GM23338 (cell line): Measurements from ENCODE around the gene ACTBL2. TPM values are rescaled to one million over a fixed set of nuclear protein-coding genes. Genes with fewer than 3 reads are reported as not detected.

ENCODE experiments used
- ATAC-seq: fragments of 200-7000 bp; cut with Tn5 transposase; 3 replicates; pipeline ENCODE4 v1.9.1; 2020
- DNase-seq: peaks from one replicate; pipeline ENCODE4 v3.0.0-alpha.2; 2015; ENCODE audit warnings: low spot score
- H2AFZ ChIP-seq: fragments of 200-600 bp; sonication (generic); 2 replicates; pipeline ENCODE4 v1.8.0; 2016; ENCODE audit warnings: antibody characterized with exemption, mild to moderate bottlenecking, moderate library complexity
- H3F3A ChIP-seq: fragments of 200-600 bp; sonication (generic); replicated peaks from 2 replicates; pipeline ENCODE4 v1.8.0; 2017; ENCODE audit warnings: antibody characterized with exemption, mixed run types, low read depth
- H3K27ac ChIP-seq: fragments of 200-600 bp; sonication (generic); 2 replicates; pipeline ENCODE4 v1.6.1; 2016; ENCODE audit warnings: low read depth
- H3K27me3 ChIP-seq: fragments of 200-600 bp; sonication (generic); 2 replicates; pipeline ENCODE4 v1.8.0; 2016; ENCODE audit warnings: mild to moderate bottlenecking, mixed run types, moderate library complexity; ENCODE audit not compliant: insufficient read depth
- H3K36me3 ChIP-seq: fragments of 200-600 bp; sonication (generic); 2 replicates; pipeline ENCODE4 v1.8.0; 2016; ENCODE audit warnings: mild to moderate bottlenecking; ENCODE audit not compliant: insufficient read depth
- H3K4me1 ChIP-seq: fragments of 200-600 bp; sonication (generic); 2 replicates; pipeline ENCODE4 v1.8.0; 2016; ENCODE audit warnings: mild to moderate bottlenecking, moderate library complexity; ENCODE audit not compliant: insufficient read depth
- H3K4me2 ChIP-seq: fragments of 200-600 bp; sonication (generic); 2 replicates; pipeline ENCODE4 v1.7.1; 2017; ENCODE audit warnings: mixed run types
- H3K4me3 ChIP-seq: fragments of 200-600 bp; sonication (generic); 2 replicates; pipeline ENCODE4 v1.6.1; 2016; ENCODE audit warnings: mixed run types
- H3K79me2 ChIP-seq: fragments of 200-600 bp; sonication (generic); replicated peaks from 2 replicates; pipeline ENCODE4 v1.8.0; 2017; ENCODE audit warnings: mild to moderate bottlenecking; ENCODE audit not compliant: insufficient read depth
- H3K9me2 ChIP-seq: fragments of 200-600 bp; sonication (generic); 2 replicates; pipeline ENCODE4 v1.8.0; 2017; ENCODE audit not compliant: insufficient read depth
- H4K20me1 ChIP-seq: fragments of 200-600 bp; sonication (generic); replicated peaks from 2 replicates; pipeline ENCODE4 v1.8.0; 2017; ENCODE audit warnings: mild to moderate bottlenecking; ENCODE audit not compliant: insufficient read depth
- H3K27ac Mint-ChIP-seq: 2 replicates; pipeline ENCODE4 v1.8.0; 2020; ENCODE audit warnings: inconsistent platforms, mild to moderate bottlenecking, moderate library complexity, mixed read lengths
- H3K27me3 Mint-ChIP-seq: 3 replicates; pipeline ENCODE4 v1.8.0; 2022; ENCODE audit warnings: low read depth, mild to moderate bottlenecking, moderate library complexity, mixed read lengths, inconsistent platforms; ENCODE audit not compliant: insufficient read depth, poor library complexity
- H3K36me3 Mint-ChIP-seq: 3 replicates; pipeline ENCODE4 v1.8.0; 2021; ENCODE audit warnings: low read depth, mild to moderate bottlenecking, inconsistent platforms, moderate library complexity, mixed read lengths
- H3K4me1 Mint-ChIP-seq: 3 replicates; pipeline ENCODE4 v1.8.0; 2020; ENCODE audit warnings: mild to moderate bottlenecking, inconsistent platforms, mixed read lengths
- H3K4me3 Mint-ChIP-seq: 3 replicates; pipeline ENCODE4 v1.8.0; 2021; ENCODE audit warnings: moderate library complexity, mild to moderate bottlenecking, inconsistent platforms, mixed read lengths
- H3K9me3 Mint-ChIP-seq: 3 replicates; pipeline ENCODE4 v1.8.0; 2020; ENCODE audit warnings: moderate library complexity, mild to moderate bottlenecking, inconsistent platforms, mixed read lengths
- CREB1 ChIP-seq: fragments of 250-450 bp; sonication (Bioruptor Pico); IDR thresholded peaks from 2 replicates; pipeline ENCODE4 v1.5.0; 2020; ENCODE audit warnings: low read depth, mild to moderate bottlenecking, moderate library complexity
- EZH2 ChIP-seq: fragments of 200-600 bp; sonication (generic); IDR thresholded peaks from one replicate; pipeline ENCODE4 v1.8.0; 2017; ENCODE audit warnings: antibody characterized with exemption, mild to moderate bottlenecking, low read depth; ENCODE audit not compliant: unreplicated experiment
- EZH2phosphoT487 ChIP-seq: fragments of 200-600 bp; sonication (generic); IDR thresholded peaks from one replicate; pipeline ENCODE4 v1.8.1; 2018; ENCODE audit warnings: antibody characterized with exemption; ENCODE audit not compliant: unreplicated experiment
- JUNB ChIP-seq: IDR thresholded peaks from one replicate; pipeline ENCODE4 v1.6.1; 2016; ENCODE audit warnings: antibody characterized with exemption; ENCODE audit not compliant: unreplicated experiment
- POLR2AphosphoS5 ChIP-seq: IDR thresholded peaks from 2 replicates; pipeline ENCODE4 v1.6.1; 2016; ENCODE audit warnings: antibody characterized with exemption, low read depth
- STAT1 ChIP-seq: IDR thresholded peaks from one replicate; pipeline ENCODE4 v1.6.1; 2016; ENCODE audit warnings: antibody characterized with exemption; ENCODE audit not compliant: unreplicated experiment
- ZNF114 ChIP-seq: fragments of 250-450 bp; sonication (Bioruptor Pico); IDR thresholded peaks from 2 replicates; pipeline ENCODE4 v1.5.0; 2020; ENCODE audit warnings: mild to moderate bottlenecking, moderate library complexity
- ZNF331 ChIP-seq: fragments of 250-450 bp; sonication (Bioruptor Pico); IDR thresholded peaks from 2 replicates; pipeline ENCODE4 v1.5.0; 2020; ENCODE audit warnings: low read depth, mild to moderate bottlenecking, moderate library complexity
- polyA plus RNA-seq: library from polyadenylated mRNA; unstranded; fragments of >200 nt; fragmentation: Nextera tagmentation; extraction: Ambion mirVana; gene quantifications from 2 replicates; pipeline ENCODE4 v1.2.1, GENCODE V29; 2016
- total RNA-seq: library from RNA; depleted of rRNA; stranded (reverse); fragments of >200 nt; shearing (Covaris generic); gene quantifications from 2 replicates; pipeline ENCODE4 v1.2.3, GENCODE V29; 2014
- TF ChIP-seq, protein P1 (sequence below), 2 experiments: fragments of 200-600 bp in 1 of 2; sonication (generic) in 1 of 2; conservative IDR thresholded peaks; 2 replicates each; pipeline versions ENCODE4 v1.5.1 to v1.6.1; 2016 to 2017; ENCODE audit warnings: antibody characterized with exemption in 2 of 2, low read depth in 2 of 2, mild to moderate bottlenecking in 2 of 2, moderate library complexity in 1 of 2
- TF ChIP-seq, protein P2 (sequence below): fragments of 250-450 bp; sonication (Bioruptor Pico); IDR thresholded peaks from 2 replicates; pipeline ENCODE4 v1.5.0; 2020; ENCODE audit warnings: mild to moderate bottlenecking, moderate library complexity

The ACTBL2 gene
- total and polyA plus RNA-seq, 2 experiments from 2014 or later = not detected

DNA sequence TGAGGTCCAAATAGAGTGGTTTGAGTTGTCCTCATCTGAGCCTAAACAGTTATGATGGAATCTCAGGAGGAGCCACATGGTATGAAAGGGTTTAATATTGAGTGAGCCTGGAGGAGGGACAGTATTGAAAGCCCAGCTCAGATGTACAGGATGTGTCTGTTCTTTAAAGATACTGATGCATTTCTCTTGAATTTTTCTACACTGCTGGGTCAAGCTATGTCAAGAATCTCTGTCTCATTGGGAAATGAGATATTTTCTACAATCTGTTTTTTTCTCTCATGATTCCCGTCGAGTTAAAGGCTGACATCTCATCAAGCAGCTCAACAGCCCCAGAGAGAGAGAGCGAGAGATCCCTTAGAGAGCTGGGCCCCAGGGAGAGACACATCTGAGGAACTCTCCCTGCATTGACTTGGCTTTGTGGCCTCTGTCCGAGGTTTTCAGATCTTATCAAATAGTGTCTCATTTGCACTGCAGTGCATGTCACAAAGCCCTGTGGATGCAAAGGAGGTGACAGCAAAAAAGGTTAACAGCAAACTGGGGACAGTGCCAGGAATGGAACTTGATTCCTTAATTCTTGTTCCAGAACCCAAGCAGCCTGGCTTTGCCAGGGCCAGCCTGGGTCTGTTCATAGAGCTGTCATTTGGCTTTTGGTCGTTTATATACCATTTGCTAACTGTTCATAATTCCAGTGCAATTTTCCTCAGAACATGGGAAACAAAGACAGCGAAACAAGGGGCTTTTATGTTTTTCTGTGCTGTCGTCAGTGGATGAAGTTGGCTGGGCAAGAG lies 19.0 kb upstream of the ACTBL2 start (continued):
- TF ChIP-seq EZH2 = no peak

DNA sequence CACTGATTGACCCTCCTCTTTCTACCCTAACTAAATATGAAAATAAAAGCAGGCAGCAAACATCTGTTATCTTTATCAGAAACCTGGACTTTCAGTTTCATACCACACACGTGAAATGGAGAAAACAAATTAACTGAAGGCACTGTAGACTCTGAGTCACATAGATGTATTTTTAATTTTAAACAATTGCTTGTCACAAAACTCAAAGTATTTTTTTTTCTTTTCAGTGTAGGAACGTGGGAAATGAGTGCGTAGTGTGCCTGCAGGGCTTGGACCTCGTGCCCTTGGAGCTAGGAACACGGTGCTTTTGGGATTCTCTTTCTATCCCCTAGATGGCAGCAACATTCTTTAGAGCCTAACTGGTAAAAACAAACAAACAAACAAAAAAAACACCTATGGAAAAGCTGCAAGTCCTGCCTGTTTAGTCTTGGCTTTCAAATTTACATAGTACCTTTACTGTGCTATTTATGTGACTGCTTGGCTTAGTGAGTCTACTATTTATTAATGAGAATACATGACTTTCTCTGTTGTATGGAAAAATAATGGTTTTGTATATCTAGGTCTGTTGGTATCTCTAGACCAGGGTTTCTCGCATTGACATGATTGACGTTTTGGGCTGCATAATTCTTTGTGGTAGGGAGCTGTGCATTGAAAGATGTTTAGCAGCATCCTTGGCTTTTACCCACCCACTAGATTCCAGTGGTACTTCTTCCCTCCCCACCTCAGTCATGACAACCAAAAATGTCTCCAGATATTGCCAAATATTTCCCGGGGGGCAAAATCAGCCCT lies 16.8 kb upstream of the ACTBL2 start:
- Histone ChIP-seq H4K20me1 (no peaks in the 10 kb centered on the region), H3K4me3 (no peak overlapping the region), H2AFZ (no peak overlapping the region), H3F3A (no peaks in the 10 kb centered on the region), H3K36me3 (no peaks in the 10 kb centered on the region), H3K79me2 (no peaks in the 10 kb centered on the region), H3K4me2 (no peak overlapping the region), H3K27me3 (no peaks in the 10 kb centered on the region), H3K4me1 (0 out of 2 replicates have a peak, but pooled peaks cover 5% of the 10 kb centered on the region), H3K9me2 (no peaks in the 10 kb centered on the region), H3K27ac (no peak overlapping the region)
- Mint-ChIP-seq H3K4me1 (peaks cover 3% of the 10 kb centered on the region; the same call in 2 of the 3 replicates), H3K27ac (no peak overlapping the region), H3K36me3 (no peaks in the 10 kb centered on the region), H3K27me3 (peaks cover 5% of the 10 kb centered on the region), H3K4me3 (no peak overlapping the region), H3K9me3 (no peaks in the 10 kb centered on the region)
- peak; percentile 89 for DNase-seq
- TF ChIP-seq JUNB (no peak), CREB1 (no peak), EZH2phosphoT487 (no peak)
- TF ChIP-seq, protein P1, sequence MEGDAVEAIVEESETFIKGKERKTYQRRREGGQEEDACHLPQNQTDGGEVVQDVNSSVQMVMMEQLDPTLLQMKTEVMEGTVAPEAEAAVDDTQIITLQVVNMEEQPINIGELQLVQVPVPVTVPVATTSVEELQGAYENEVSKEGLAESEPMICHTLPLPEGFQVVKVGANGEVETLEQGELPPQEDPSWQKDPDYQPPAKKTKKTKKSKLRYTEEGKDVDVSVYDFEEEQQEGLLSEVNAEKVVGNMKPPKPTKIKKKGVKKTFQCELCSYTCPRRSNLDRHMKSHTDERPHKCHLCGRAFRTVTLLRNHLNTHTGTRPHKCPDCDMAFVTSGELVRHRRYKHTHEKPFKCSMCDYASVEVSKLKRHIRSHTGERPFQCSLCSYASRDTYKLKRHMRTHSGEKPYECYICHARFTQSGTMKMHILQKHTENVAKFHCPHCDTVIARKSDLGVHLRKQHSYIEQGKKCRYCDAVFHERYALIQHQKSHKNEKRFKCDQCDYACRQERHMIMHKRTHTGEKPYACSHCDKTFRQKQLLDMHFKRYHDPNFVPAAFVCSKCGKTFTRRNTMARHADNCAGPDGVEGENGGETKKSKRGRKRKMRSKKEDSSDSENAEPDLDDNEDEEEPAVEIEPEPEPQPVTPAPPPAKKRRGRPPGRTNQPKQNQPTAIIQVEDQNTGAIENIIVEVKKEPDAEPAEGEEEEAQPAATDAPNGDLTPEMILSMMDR (conservative IDR thresholded peaks at IDR 0.05; ENCODE audit: low read depth in 2 of 2) = peak; percentile 79 to 81
- ATAC-seq = peak; percentile 90

DNA sequence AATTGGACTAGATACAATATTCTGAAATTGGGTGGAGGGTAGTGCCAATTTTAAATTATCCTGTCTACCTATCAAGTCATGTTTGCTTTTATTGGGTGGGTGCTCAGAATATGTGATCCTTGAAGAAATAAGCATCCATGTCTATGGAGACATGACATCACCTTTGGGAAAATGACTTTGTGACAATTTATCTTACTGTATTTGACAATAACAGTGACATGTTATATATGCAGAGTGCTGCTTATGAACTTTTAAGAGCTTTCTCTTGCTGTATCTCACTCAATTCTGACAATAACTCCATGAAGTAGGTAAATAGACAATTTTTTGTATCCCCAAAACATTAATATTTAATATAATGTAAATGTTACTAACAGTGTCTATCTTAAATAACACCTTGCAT lies 15.1 kb upstream of the ACTBL2 start:
- Histone ChIP-seq H3K36me3 (no peaks in the 10 kb centered on the region), H3F3A (no peaks in the 10 kb centered on the region), H3K27ac (no peak overlapping the region), H3K27me3 (no peaks in the 10 kb centered on the region), H3K79me2 (no peaks in the 10 kb centered on the region), H3K4me2 (no peak overlapping the region), H3K4me3 (no peak overlapping the region), H3K4me1 (0 out of 2 replicates have a peak, but pooled peaks cover 5% of the 10 kb centered on the region), H2AFZ (no peak overlapping the region), H4K20me1 (no peaks in the 10 kb centered on the region), H3K9me2 (no peaks in the 10 kb centered on the region)
- H3K4me1 Mint-ChIP-seq = peaks cover 3% of the 10 kb centered on the region; the same call in 2 of the 3 replicates
- no peak for ATAC-seq
- no peak overlapping the region for H3K27ac Mint-ChIP-seq
- no peak for DNase-seq
- H3K36me3 Mint-ChIP-seq = no peaks in the 10 kb centered on the region
- no peaks in the 10 kb centered on the region for H3K9me3 Mint-ChIP-seq
- H3K4me3 Mint-ChIP-seq = no peak overlapping the region
- peaks cover 2% of the 10 kb centered on the region for H3K27me3 Mint-ChIP-seq
- TF ChIP-seq STAT1 (no peak), CREB1 (no peak), EZH2phosphoT487 (no peak), EZH2 (no peak), ZNF114 (CRISPR knock-in tag) (no peak), POLR2AphosphoS5 (no peak), ZNF331 (no peak)
- TF ChIP-seq, protein P2, sequence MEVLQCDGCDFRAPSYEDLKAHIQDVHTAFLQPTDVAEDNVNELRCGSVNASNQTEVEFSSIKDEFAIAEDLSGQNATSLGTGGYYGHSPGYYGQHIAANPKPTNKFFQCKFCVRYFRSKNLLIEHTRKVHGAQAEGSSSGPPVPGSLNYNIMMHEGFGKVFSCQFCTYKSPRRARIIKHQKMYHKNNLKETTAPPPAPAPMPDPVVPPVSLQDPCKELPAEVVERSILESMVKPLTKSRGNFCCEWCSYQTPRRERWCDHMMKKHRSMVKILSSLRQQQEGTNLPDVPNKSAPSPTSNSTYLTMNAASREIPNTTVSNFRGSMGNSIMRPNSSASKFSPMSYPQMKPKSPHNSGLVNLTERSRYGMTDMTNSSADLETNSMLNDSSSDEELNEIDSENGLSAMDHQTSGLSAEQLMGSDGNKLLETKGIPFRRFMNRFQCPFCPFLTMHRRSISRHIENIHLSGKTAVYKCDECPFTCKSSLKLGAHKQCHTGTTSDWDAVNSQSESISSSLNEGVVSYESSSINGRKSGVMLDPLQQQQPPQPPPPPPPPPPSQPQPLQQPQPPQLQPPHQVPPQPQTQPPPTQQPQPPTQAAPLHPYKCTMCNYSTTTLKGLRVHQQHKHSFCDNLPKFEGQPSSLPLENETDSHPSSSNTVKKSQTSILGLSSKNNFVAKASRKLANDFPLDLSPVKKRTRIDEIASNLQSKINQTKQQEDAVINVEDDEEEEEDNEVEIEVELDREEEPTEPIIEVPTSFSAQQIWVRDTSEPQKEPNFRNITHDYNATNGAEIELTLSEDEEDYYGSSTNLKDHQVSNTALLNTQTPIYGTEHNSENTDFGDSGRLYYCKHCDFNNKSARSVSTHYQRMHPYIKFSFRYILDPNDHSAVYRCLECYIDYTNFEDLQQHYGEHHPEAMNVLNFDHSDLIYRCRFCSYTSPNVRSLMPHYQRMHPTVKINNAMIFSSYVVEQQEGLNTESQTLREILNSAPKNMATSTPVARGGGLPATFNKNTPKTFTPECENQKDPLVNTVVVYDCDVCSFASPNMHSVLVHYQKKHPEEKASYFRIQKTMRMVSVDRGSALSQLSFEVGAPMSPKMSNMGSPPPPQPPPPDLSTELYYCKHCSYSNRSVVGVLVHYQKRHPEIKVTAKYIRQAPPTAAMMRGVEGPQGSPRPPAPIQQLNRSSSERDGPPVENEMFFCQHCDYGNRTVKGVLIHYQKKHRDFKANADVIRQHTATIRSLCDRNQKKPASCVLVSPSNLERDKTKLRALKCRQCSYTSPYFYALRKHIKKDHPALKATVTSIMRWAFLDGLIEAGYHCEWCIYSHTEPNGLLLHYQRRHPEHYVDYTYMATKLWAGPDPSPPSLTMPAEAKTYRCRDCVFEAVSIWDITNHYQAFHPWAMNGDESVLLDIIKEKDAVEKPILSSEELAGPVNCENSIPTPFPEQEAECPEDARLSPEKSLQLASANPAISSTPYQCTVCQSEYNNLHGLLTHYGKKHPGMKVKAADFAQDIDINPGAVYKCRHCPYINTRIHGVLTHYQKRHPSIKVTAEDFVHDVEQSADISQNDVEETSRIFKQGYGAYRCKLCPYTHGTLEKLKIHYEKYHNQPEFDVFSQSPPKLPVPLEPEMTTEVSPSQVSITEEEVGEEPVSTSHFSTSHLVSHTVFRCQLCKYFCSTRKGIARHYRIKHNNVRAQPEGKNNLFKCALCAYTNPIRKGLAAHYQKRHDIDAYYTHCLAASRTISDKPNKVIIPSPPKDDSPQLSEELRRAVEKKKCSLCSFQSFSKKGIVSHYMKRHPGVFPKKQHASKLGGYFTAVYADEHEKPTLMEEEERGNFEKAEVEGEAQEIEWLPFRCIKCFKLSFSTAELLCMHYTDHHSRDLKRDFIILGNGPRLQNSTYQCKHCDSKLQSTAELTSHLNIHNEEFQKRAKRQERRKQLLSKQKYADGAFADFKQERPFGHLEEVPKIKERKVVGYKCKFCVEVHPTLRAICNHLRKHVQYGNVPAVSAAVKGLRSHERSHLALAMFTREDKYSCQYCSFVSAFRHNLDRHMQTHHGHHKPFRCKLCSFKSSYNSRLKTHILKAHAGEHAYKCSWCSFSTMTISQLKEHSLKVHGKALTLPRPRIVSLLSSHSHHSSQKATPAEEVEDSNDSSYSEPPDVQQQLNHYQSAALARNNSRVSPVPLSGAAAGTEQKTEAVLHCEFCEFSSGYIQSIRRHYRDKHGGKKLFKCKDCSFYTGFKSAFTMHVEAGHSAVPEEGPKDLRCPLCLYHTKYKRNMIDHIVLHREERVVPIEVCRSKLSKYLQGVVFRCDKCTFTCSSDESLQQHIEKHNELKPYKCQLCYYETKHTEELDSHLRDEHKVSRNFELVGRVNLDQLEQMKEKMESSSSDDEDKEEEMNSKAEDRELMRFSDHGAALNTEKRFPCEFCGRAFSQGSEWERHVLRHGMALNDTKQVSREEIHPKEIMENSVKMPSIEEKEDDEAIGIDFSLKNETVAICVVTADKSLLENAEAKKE (CRISPR knock-in tag) = no peak
